Lower lobe of right lung (tissue), 2 donors: ENCODE results near the gene C1orf94. TPM values are rescaled to one million over a fixed set of nuclear protein-coding genes. Genes with fewer than 3 reads are reported as not detected.

Experiments
- ATAC-seq, 2 donors: fragments of 200-7000 bp; cut with Tn5 transposase; one replicate each; pipeline ENCODE4 v1.9.1; 2020 to 2022; ENCODE audit warnings: mild to moderate bottlenecking in 2 of 2, moderate library complexity in 2 of 2
- DNase-seq: peaks from one replicate; pipeline ENCODE4 v3.0.0-alpha.2; 2020
- H3K27ac ChIP-seq: fragments of 200-600 bp; one replicate; pipeline ENCODE4 v1.8.0; 2022
- H3K27me3 ChIP-seq: fragments of 200-600 bp; one replicate; pipeline ENCODE4 v1.8.0; 2022; ENCODE audit warnings: low read depth
- H3K36me3 ChIP-seq: fragments of 200-600 bp; one replicate; pipeline ENCODE4 v1.8.0; 2022; ENCODE audit warnings: mild to moderate bottlenecking
- H3K4me1 ChIP-seq: fragments of 200-600 bp; one replicate; pipeline ENCODE4 v1.8.0; 2022
- H3K4me3 ChIP-seq: fragments of 200-600 bp; one replicate; pipeline ENCODE4 v1.8.0; 2022; ENCODE audit warnings: mild to moderate bottlenecking
- H3K9me3 ChIP-seq: fragments of 200-600 bp; one replicate; pipeline ENCODE4 v1.8.0; 2022
- CTCF ChIP-seq: fragments of 200-600 bp; IDR thresholded peaks from one replicate; pipeline ENCODE4 v1.8.0; 2022; ENCODE audit warnings: antibody characterized with exemption, mild to moderate bottlenecking
- intact Hi-C: fragments of 100-400 bp; cut with DNase I; formaldehyde crosslinking; loops from one replicate; pipeline ENCODE4 v1.11.0; 2022
- total RNA-seq: library from RNA; stranded (reverse); fragmentation: NEBNext Ultra II Directional; extraction: Animal tissue kit (Norgen Biotek cat#: 25700); gene quantifications from one replicate; pipeline ENCODE4 v1.2.1, GENCODE V29; 2021
- donor health status: DM: no; HTN: yes; CAD: no; lungs with severe emphysema.

Gene C1orf94
- total RNA-seq, 1 donor from 2014 or later, result not detected

- Histone ChIP-seq H3K9me3 (no peaks in the 10 kb centered on the region), H3K27me3 (peaks cover 3% of the 10 kb centered on the region), H3K27ac (no peak overlapping the region), H3K4me1 (no peaks in the 10 kb centered on the region), H3K4me3 (no peak overlapping the region), H3K36me3 (no peaks in the 10 kb centered on the region)
- DNase-seq (no peak), ATAC-seq (no peak)
- intact Hi-C loops, result no loop called here
- TF ChIP-seq CTCF, result no peak
These were observed 15.9 kb downstream of the C1orf94 start for GRCh38 chr1:34192621-34193020.

GRCh38 chr1:34199927-34200326 lies 23.2 kb downstream of the C1orf94 start:
- intact Hi-C loops, result no loop called here
- DNase-seq (no peak), ATAC-seq (no peak)
- Histone ChIP-seq H3K36me3 (no peaks in the 10 kb centered on the region), H3K4me1 (no peaks in the 10 kb centered on the region), H3K27me3 (no peaks in the 10 kb centered on the region), H3K27ac (no peak overlapping the region), H3K9me3 (no peaks in the 10 kb centered on the region), H3K4me3 (no peak overlapping the region)
- TF ChIP-seq CTCF, result no peak

GRCh38 chr1:34212673-34213072 lies 36.0 kb downstream of the C1orf94 start:
- intact Hi-C loops, result no loop called here
- no peak overlapping the region for H3K4me3 ChIP-seq
- H3K27ac ChIP-seq, result no peak overlapping the region
- DNase-seq (no peak), ATAC-seq (no peak)
- no peaks in the 10 kb centered on the region for H3K4me1 ChIP-seq
- H3K9me3 ChIP-seq, result no peaks in the 10 kb centered on the region
- no peak for TF ChIP-seq CTCF
- H3K36me3 ChIP-seq, result no peaks in the 10 kb centered on the region
- H3K27me3 ChIP-seq, result peaks cover 7% of the 10 kb centered on the region

GRCh38 chr1:34213956-34214355 lies 37.2 kb downstream of the C1orf94 start:
- H3K4me1 ChIP-seq, result no peaks in the 10 kb centered on the region
- DNase-seq (no peak), ATAC-seq (no peak)
- H3K27me3 ChIP-seq, result peaks cover 7% of the 10 kb centered on the region
- no peak for TF ChIP-seq CTCF
- no peaks in the 10 kb centered on the region for H3K9me3 ChIP-seq
- no peaks in the 10 kb centered on the region for H3K36me3 ChIP-seq
- intact Hi-C loops, result no loop called here
- H3K27ac ChIP-seq, result no peak overlapping the region
- H3K4me3 ChIP-seq, result no peak overlapping the region

- DNase-seq, result no peak
- H3K9me3 ChIP-seq, result no peaks in the 10 kb centered on the region
- intact Hi-C loops, result no loop called here
- H3K36me3 ChIP-seq, result no peaks in the 10 kb centered on the region
- H3K27me3 ChIP-seq, result no peaks in the 10 kb centered on the region
- no peak overlapping the region for H3K4me3 ChIP-seq
- ATAC-seq, result no peak
- no peaks in the 10 kb centered on the region for H3K4me1 ChIP-seq
- no peak overlapping the region for H3K27ac ChIP-seq
- no peak for TF ChIP-seq CTCF
These were observed 54.7 kb downstream of the C1orf94 start for GRCh38 chr1:34231441-34231840.

GRCh38 chr1:34235594-34235993 lies 58.9 kb downstream of the C1orf94 start:
- Histone ChIP-seq H3K27me3 (no peaks in the 10 kb centered on the region), H3K4me3 (no peak overlapping the region), H3K9me3 (no peaks in the 10 kb centered on the region), H3K4me1 (no peaks in the 10 kb centered on the region), H3K27ac (no peak overlapping the region), H3K36me3 (no peaks in the 10 kb centered on the region)
- intact Hi-C loops, result no loop called here
- DNase-seq (no peak), ATAC-seq (no peak)
- no peak for TF ChIP-seq CTCF
